MM.1S (cell line): ENCODE measurements around the gene PRKCG.

Experiments used
- DNase-seq: peaks from one replicate; pipeline ENCODE4 v3.0.0-alpha.2; 2015
- H2AFZ ChIP-seq: fragments of 300-600 bp; sonication (generic); 2 replicates; pipeline ENCODE4 v1.6.0; 2016; ENCODE audit warnings: antibody characterized with exemption, low read length
- H3F3A ChIP-seq: fragments of 300-600 bp; sonication (generic); 2 replicates; pipeline ENCODE4 v1.6.1; 2016; ENCODE audit warnings: mild to moderate bottlenecking, antibody characterized with exemption, low read length, moderate library complexity, mixed read lengths; ENCODE audit not compliant: insufficient read depth
- H3K27ac ChIP-seq: fragments of 300-600 bp; sonication (generic); 2 replicates; pipeline ENCODE4 v1.5.1; 2016; ENCODE audit warnings: mild to moderate bottlenecking, low read length
- H3K27me3 ChIP-seq: fragments of 300-600 bp; sonication (generic); replicated peaks from 2 replicates; pipeline ENCODE4 v1.6.0; 2016; ENCODE audit warnings: low read length; ENCODE audit not compliant: insufficient read depth
- H3K36me3 ChIP-seq: fragments of 300-600 bp; sonication (generic); replicated peaks from 2 replicates; pipeline ENCODE4 v1.6.1; 2016; ENCODE audit warnings: mild to moderate bottlenecking, low read length, mixed read lengths; ENCODE audit not compliant: insufficient read depth
- H3K4me1 ChIP-seq: fragments of 300-600 bp; sonication (generic); 2 replicates; pipeline ENCODE4 v1.6.1; 2016; ENCODE audit warnings: low read length, mixed read lengths
- H3K4me2 ChIP-seq: fragments of 300-600 bp; sonication (generic); 2 replicates; pipeline ENCODE4 v1.6.0; 2016; ENCODE audit warnings: low read depth, low read length
- H3K4me3 ChIP-seq: fragments of 300-600 bp; sonication (generic); 2 replicates; pipeline ENCODE4 v1.5.1; 2016; ENCODE audit warnings: low read length, mixed read lengths
- H3K79me2 ChIP-seq: fragments of 300-600 bp; sonication (generic); 2 replicates; pipeline ENCODE4 v1.6.1; 2016; ENCODE audit warnings: mixed run types, low read length, mixed read lengths
- H3K9ac ChIP-seq: fragments of 300-600 bp; sonication (generic); 2 replicates; pipeline ENCODE4 v1.6.1; 2016; ENCODE audit warnings: low read length, mixed read lengths
- H3K9me2 ChIP-seq: fragments of 300-600 bp; sonication (generic); replicated peaks from 2 replicates; pipeline ENCODE4 v1.6.1; 2016; ENCODE audit warnings: mild to moderate bottlenecking, low read length, mixed read lengths; ENCODE audit not compliant: insufficient read depth
- H3K9me3 ChIP-seq: fragments of 300-600 bp; sonication (generic); replicated peaks from 2 replicates; pipeline ENCODE4 v1.6.1; 2016; ENCODE audit warnings: mild to moderate bottlenecking, low read length, mixed read lengths; ENCODE audit not compliant: insufficient read depth
- H4K20me1 ChIP-seq: fragments of 300-600 bp; sonication (generic); 2 replicates; pipeline ENCODE4 v1.6.1; 2016; ENCODE audit warnings: mild to moderate bottlenecking, low read length, moderate library complexity, mixed read lengths; ENCODE audit not compliant: insufficient read depth
- EZH2 ChIP-seq: fragments of 300-600 bp; sonication (generic); optimal IDR thresholded peaks from 2 replicates; pipeline ENCODE3; 2017; ENCODE audit warnings: low read depth, mild to moderate bottlenecking, antibody characterized with exemption, low read length, mixed read lengths
- EZH2phosphoT487 ChIP-seq: fragments of 300-600 bp; sonication (generic); IDR thresholded peaks from 2 replicates; pipeline ENCODE4 v1.6.1; 2018; ENCODE audit warnings: antibody characterized with exemption, low read length
- TF ChIP-seq, protein P1 (sequence below): fragments of 300-600 bp; sonication (generic); IDR thresholded peaks from 2 replicates; pipeline ENCODE4 v1.5.1; 2016; ENCODE audit warnings: antibody characterized with exemption, low read length, mixed read lengths

The PRKCG gene

DNA sequence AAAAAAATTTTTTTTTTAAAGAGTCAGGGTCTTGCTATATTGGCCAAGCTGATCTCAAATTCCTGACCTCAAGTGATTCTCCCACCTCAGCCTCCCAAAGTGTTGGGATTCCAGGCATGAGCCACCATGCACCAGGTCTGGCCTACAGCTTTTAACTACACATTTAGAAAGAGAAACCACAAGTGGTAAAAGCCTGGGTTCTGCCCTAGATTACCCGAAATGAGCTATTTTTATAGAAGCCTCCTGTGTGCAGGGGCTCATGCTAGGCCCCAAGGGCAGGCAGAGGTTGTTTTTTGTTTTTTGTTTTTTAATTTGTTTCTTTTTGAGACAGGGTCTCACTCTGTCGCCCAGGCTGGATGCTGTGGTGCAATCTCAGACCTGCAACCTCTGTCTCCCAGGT is 28.3 kb upstream of the PRKCG start:
- Histone ChIP-seq H3K79me2 (no peaks in the 10 kb centered on the region), H3K9me3 (no peaks in the 10 kb centered on the region), H3F3A (no peaks in the 10 kb centered on the region), H3K4me2 (no peak overlapping the region), H3K27ac (no peak overlapping the region), H3K36me3 (no peaks in the 10 kb centered on the region), H3K27me3 (no peaks in the 10 kb centered on the region; the same call in 1 of the 2 replicates), H2AFZ (no peak overlapping the region), H3K9ac (no peak overlapping the region), H3K4me1 (no peaks in the 10 kb centered on the region), H4K20me1 (no peaks in the 10 kb centered on the region), H3K4me3 (no peak overlapping the region), H3K9me2 (no peaks in the 10 kb centered on the region)
- DNase-seq: no peak
- TF ChIP-seq, protein P1, sequence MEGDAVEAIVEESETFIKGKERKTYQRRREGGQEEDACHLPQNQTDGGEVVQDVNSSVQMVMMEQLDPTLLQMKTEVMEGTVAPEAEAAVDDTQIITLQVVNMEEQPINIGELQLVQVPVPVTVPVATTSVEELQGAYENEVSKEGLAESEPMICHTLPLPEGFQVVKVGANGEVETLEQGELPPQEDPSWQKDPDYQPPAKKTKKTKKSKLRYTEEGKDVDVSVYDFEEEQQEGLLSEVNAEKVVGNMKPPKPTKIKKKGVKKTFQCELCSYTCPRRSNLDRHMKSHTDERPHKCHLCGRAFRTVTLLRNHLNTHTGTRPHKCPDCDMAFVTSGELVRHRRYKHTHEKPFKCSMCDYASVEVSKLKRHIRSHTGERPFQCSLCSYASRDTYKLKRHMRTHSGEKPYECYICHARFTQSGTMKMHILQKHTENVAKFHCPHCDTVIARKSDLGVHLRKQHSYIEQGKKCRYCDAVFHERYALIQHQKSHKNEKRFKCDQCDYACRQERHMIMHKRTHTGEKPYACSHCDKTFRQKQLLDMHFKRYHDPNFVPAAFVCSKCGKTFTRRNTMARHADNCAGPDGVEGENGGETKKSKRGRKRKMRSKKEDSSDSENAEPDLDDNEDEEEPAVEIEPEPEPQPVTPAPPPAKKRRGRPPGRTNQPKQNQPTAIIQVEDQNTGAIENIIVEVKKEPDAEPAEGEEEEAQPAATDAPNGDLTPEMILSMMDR: no peak
- TF ChIP-seq EZH2phosphoT487 (no peak), EZH2 (no peak)

DNA sequence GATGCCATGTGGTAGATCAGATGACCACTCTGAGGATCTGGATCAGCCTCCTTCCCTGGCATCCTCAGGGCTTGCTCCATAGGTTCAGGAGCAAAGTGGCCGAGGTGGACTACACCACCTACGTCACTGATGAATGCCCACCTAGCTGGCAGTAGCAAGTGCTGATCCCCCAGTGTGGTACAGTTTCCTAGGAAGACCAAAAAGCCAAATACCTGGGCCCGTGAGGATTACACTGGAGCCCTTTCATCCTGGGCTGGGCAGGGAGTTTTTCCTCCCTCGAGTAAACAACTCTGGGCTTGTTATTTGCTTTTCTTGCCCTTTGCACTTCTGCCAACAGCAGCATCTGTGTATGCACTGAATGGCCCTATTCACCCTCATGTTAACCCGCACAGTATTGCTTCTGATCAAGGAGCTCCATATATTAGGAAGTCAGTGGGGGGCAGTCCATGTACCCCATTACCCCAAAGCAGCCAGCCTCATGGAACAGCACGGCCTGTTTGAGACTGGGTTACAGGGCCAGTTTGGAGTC is 17.6 kb upstream of the PRKCG start:
- no peak overlapping the region for H3K4me2 ChIP-seq
- H3K4me3 ChIP-seq: no peak overlapping the region
- H3K27ac ChIP-seq: no peak overlapping the region
- H3K36me3 ChIP-seq: no peaks in the 10 kb centered on the region
- no peak overlapping the region for H2AFZ ChIP-seq
- H3K27me3 ChIP-seq: 0 out of 2 replicates have a peak, but pooled peaks cover 5% of the 10 kb centered on the region
- no peaks in the 10 kb centered on the region for H3K9me2 ChIP-seq
- DNase-seq: no peak
- H4K20me1 ChIP-seq: no peaks in the 10 kb centered on the region
- H3K4me1 ChIP-seq: no peaks in the 10 kb centered on the region
- TF ChIP-seq EZH2phosphoT487 (no peak), EZH2 (no peak)
- TF ChIP-seq, protein P1: no peak
- H3K9ac ChIP-seq: no peak overlapping the region
- H3K79me2 ChIP-seq: no peaks in the 10 kb centered on the region
- H3F3A ChIP-seq: no peaks in the 10 kb centered on the region
- no peaks in the 10 kb centered on the region for H3K9me3 ChIP-seq

DNA sequence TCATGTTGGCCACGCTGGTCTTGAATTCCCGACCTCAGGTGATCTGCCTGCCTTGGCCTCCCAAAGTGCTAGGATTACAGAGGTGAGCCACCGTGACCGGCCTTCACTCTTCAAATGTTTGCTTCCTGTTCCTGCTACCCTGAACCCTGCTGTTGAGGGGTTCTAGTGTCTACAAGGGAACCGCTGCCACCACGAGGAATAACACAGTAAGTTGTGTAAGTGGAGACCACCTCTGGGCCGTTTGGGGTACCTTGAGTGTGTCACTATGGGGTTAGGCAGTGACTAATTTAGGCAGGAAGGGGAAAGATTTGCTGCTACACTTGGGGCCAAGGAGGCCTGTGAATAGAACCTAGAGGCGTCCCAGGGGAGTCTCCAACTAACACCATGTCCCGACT is 16.5 kb upstream of the PRKCG start:
- H3K4me1 ChIP-seq: no peaks in the 10 kb centered on the region
- H3K27ac ChIP-seq: no peak overlapping the region
- H3K4me3 ChIP-seq: no peak overlapping the region
- H3K79me2 ChIP-seq: no peaks in the 10 kb centered on the region
- H2AFZ ChIP-seq: no peak overlapping the region
- H3F3A ChIP-seq: no peaks in the 10 kb centered on the region
- no peaks in the 10 kb centered on the region for H3K9me2 ChIP-seq
- no peaks in the 10 kb centered on the region for H4K20me1 ChIP-seq
- H3K36me3 ChIP-seq: no peaks in the 10 kb centered on the region
- 0 out of 2 replicates have a peak, but pooled peaks cover 5% of the 10 kb centered on the region for H3K27me3 ChIP-seq
- no peak overlapping the region for H3K4me2 ChIP-seq
- no peak for DNase-seq
- TF ChIP-seq, protein P1: no peak
- TF ChIP-seq EZH2 (no peak), EZH2phosphoT487 (no peak)
- no peaks in the 10 kb centered on the region for H3K9me3 ChIP-seq
- H3K9ac ChIP-seq: no peak overlapping the region
